Stimulated activated CD8-positive, alpha-beta memory T cell treated with anti-CD3 and anti-CD28 coated beads, Interleukin-7, amount 100 ng/mL, for 48 hours (primary cell): ENCODE measurements around the gene NPHP4.
"Not testable (repeated sequence)": the region's sequence is repeated elsewhere in the genome, so short reads cannot be mapped to it uniquely, and the experiment has no call there.

Experiments used
- DNase-seq, 2 donors: peaks; one replicate each; pipeline ENCODE4 v3.0.0-alpha.2; 2020; ENCODE audit warnings: low read depth in 1 of 2; ENCODE audit errors: extremely low read depth in 1 of 2

Gene NPHP4

GRCh38 chr1:5898266-5898665 lies 94.0 kb downstream of the NPHP4 start:
- no peak for DNase-seq

GRCh38 chr1:5896706-5897660 lies 95.2 kb downstream of the NPHP4 start:
- DNase-seq: no peak

- DNase-seq: no peak
Measured at GRCh38 chr1:5895446-5896406, 96.5 kb downstream of the NPHP4 start.

- not testable (repeated sequence) for DNase-seq
Measured at GRCh38 chr1:5893699-5894278, 98.4 kb downstream of the NPHP4 start.

GRCh38 chr1:5892329-5892728 lies 99.9 kb downstream of the NPHP4 start:
- no peak for DNase-seq

- no peak for DNase-seq
Measured at GRCh38 chr1:5891736-5892135, 100.5 kb downstream of the NPHP4 start.

GRCh38 chr1:5891137-5891536 lies 101.1 kb downstream of the NPHP4 start:
- DNase-seq: no peak

GRCh38 chr1:5890346-5891106 lies 101.7 kb downstream of the NPHP4 start:
- DNase-seq: no peak

- no peak for DNase-seq
Measured at GRCh38 chr1:5889901-5890300, 102.3 kb downstream of the NPHP4 start.

GRCh38 chr1:5889462-5889861 lies 102.8 kb downstream of the NPHP4 start:
- no peak for DNase-seq

- no peak for DNase-seq
Measured at GRCh38 chr1:5888606-5889211, 103.5 kb downstream of the NPHP4 start.

GRCh38 chr1:5887971-5888361 lies 104.3 kb downstream of the NPHP4 start:
- no peak for DNase-seq

GRCh38 chr1:5887349-5887970 lies 104.8 kb downstream of the NPHP4 start:
- no peak for DNase-seq

GRCh38 chr1:5886541-5887348 lies 105.5 kb downstream of the NPHP4 start:
- DNase-seq: no peak

- DNase-seq: no peak
Measured at GRCh38 chr1:5886140-5886483, 106.1 kb downstream of the NPHP4 start.

GRCh38 chr1:5885471-5886139 lies 106.6 kb downstream of the NPHP4 start:
- DNase-seq: no peak

GRCh38 chr1:5884110-5884509 lies 108.1 kb downstream of the NPHP4 start:
- no peak for DNase-seq
